Mesendoderm (in vitro differentiated cells): ENCODE measurements around the gene CCDC51.

Source experiments
- DNase-seq: peaks from one replicate; pipeline ENCODE4 v3.0.0; 2013
- H2AK5ac ChIP-seq: 2 replicates; pipeline ENCODE4 v1.6.1; 2013; ENCODE audit warnings: low read length, inconsistent platforms
- H2BK120ac ChIP-seq: 2 replicates; pipeline ENCODE4 v1.6.1; 2013; ENCODE audit warnings: low read depth, mild to moderate bottlenecking, low read length, moderate library complexity, mixed read lengths
- H2BK15ac ChIP-seq: replicated peaks from 2 replicates; pipeline ENCODE4 v1.6.1; 2013; ENCODE audit warnings: low read depth, mild to moderate bottlenecking, moderate library complexity
- H2BK5ac ChIP-seq: 2 replicates; pipeline ENCODE4 v1.6.1; 2013; ENCODE audit warnings: low read length, inconsistent platforms
- H3K18ac ChIP-seq: 2 replicates; pipeline ENCODE4 v1.6.1; 2013; ENCODE audit warnings: mild to moderate bottlenecking, low read length, mixed read lengths
- H3K23ac ChIP-seq: one replicate; pipeline ENCODE4 v1.6.1; 2013; ENCODE audit warnings: low read length
- H3K27ac ChIP-seq: 2 replicates; pipeline ENCODE4 v1.5.1; 2013; ENCODE audit warnings: low read depth, mild to moderate bottlenecking, inconsistent platforms, low read length, moderate library complexity
- H3K27me3 ChIP-seq: 2 replicates; pipeline ENCODE4 v1.6.1; 2013; ENCODE audit warnings: low read length, control low read depth, mild to moderate bottlenecking, inconsistent platforms; ENCODE audit not compliant: insufficient read depth, poor library complexity
- H3K36me3 ChIP-seq: 2 replicates; pipeline ENCODE4 v1.6.1; 2013; ENCODE audit warnings: low read length, inconsistent platforms; ENCODE audit not compliant: control insufficient read depth, insufficient read depth
- H3K4ac ChIP-seq: one replicate; pipeline ENCODE4 v1.6.1; 2013; ENCODE audit warnings: low read depth, mild to moderate bottlenecking, low read length, moderate library complexity
- H3K4me1 ChIP-seq: 2 replicates; pipeline ENCODE4 v1.6.1; 2013; ENCODE audit warnings: low read depth, low read length, inconsistent platforms; ENCODE audit not compliant: control insufficient read depth
- H3K4me2 ChIP-seq: 2 replicates; pipeline ENCODE4 v1.6.1; 2013; ENCODE audit warnings: low read length
- H3K4me3 ChIP-seq: 2 replicates; pipeline ENCODE4 v1.5.1; 2013; ENCODE audit warnings: mild to moderate bottlenecking, low read length
- H3K56ac ChIP-seq: one replicate; pipeline ENCODE4 v1.6.1; 2013; ENCODE audit warnings: low read length
- H3K79me1 ChIP-seq: 2 replicates; pipeline ENCODE4 v1.6.1; 2013; ENCODE audit warnings: low read length, inconsistent platforms
- H3K79me2 ChIP-seq: 2 replicates; pipeline ENCODE4 v1.6.1; 2013; ENCODE audit warnings: mild to moderate bottlenecking, low read length; ENCODE audit not compliant: control insufficient read depth, insufficient read depth
- H3K9ac ChIP-seq: 2 replicates; pipeline ENCODE4 v1.6.1; 2013; ENCODE audit warnings: low read length, inconsistent platforms
- H4K5ac ChIP-seq: one replicate; pipeline ENCODE4 v1.6.1; 2013; ENCODE audit warnings: low read length
- H4K8ac ChIP-seq: one replicate; pipeline ENCODE4 v1.6.1; 2013; ENCODE audit warnings: low read depth, mild to moderate bottlenecking, control low read depth, low read length, moderate library complexity
- WGBS: extraction: QIAGEN DNeasy Blood & Tissue Kit; methylation state at CpG from one replicate; pipeline ENCODE4 v1.1.7; 2013; ENCODE audit warnings: low lambda C conversion rate, missing lambda C conversion rate; ENCODE audit not compliant: insufficient coverage; ENCODE audit errors: extremely low coverage; 5-methylcytosine and 5-hydroxymethylcytosine counted together

CCDC51 gene

GRCh38 chr3:48398701-48399386 lies 41.1 kb downstream of the CCDC51 start:
- Histone ChIP-seq H3K18ac (no peak overlapping the region), H2AK5ac (no peak overlapping the region), H3K56ac (no peak overlapping the region), H3K27me3 (no peaks in the 10 kb centered on the region), H4K8ac (no peak overlapping the region), H3K4me3 (no peak overlapping the region), H4K5ac (no peak overlapping the region), H3K9ac (no peak overlapping the region), H3K4me2 (no peak overlapping the region), H3K79me1 (no peaks in the 10 kb centered on the region), H3K36me3 (peaks cover 4% of the 10 kb centered on the region), H2BK15ac (no peak overlapping the region), H3K27ac (no peak overlapping the region), H2BK120ac (no peak overlapping the region), H3K79me2 (no peaks in the 10 kb centered on the region), H3K4ac (no peak overlapping the region), H3K4me1 (no peaks in the 10 kb centered on the region), H3K23ac (no peak overlapping the region), H2BK5ac (no peak overlapping the region)
- no CpG with 5 or more reads among the region's 11 CpGs for WGBS
- DNase-seq = no peak

GRCh38 chr3:48397767-48398681 lies 41.9 kb downstream of the CCDC51 start:
- H2AK5ac ChIP-seq = no peak overlapping the region
- H3K36me3 ChIP-seq = no peaks in the 10 kb centered on the region
- H3K18ac ChIP-seq = no peak overlapping the region
- H3K56ac ChIP-seq = no peak overlapping the region
- no peak overlapping the region for H2BK5ac ChIP-seq
- no peaks in the 10 kb centered on the region for H3K27me3 ChIP-seq
- H4K8ac ChIP-seq = no peak overlapping the region
- H3K23ac ChIP-seq = no peak overlapping the region
- H2BK15ac ChIP-seq = no peak overlapping the region
- no peak for DNase-seq
- H3K9ac ChIP-seq = no peak overlapping the region
- no peaks in the 10 kb centered on the region for H3K79me1 ChIP-seq
- no peaks in the 10 kb centered on the region for H3K4me1 ChIP-seq
- no peak overlapping the region for H2BK120ac ChIP-seq
- H3K4me2 ChIP-seq = no peak overlapping the region
- no peaks in the 10 kb centered on the region for H3K79me2 ChIP-seq
- H3K4ac ChIP-seq = no peak overlapping the region
- no CpG with 5 or more reads among the region's 9 CpGs for WGBS
- H3K27ac ChIP-seq = no peak overlapping the region
- H3K4me3 ChIP-seq = no peak overlapping the region
- H4K5ac ChIP-seq = no peak overlapping the region

GRCh38 chr3:48395714-48396113 lies 44.2 kb downstream of the CCDC51 start:
- Histone ChIP-seq H3K18ac (no peak overlapping the region), H4K8ac (no peak overlapping the region), H2BK5ac (no peak overlapping the region), H3K4me3 (no peak overlapping the region), H3K27me3 (no peaks in the 10 kb centered on the region), H2BK15ac (no peak overlapping the region), H3K79me1 (no peaks in the 10 kb centered on the region), H4K5ac (no peak overlapping the region), H3K36me3 (no peaks in the 10 kb centered on the region), H3K4ac (no peak overlapping the region), H3K4me1 (no peaks in the 10 kb centered on the region), H2BK120ac (no peak overlapping the region), H3K23ac (no peak overlapping the region), H2AK5ac (no peak overlapping the region), H3K56ac (no peak overlapping the region), H3K9ac (no peak overlapping the region), H3K27ac (no peak overlapping the region), H3K79me2 (no peaks in the 10 kb centered on the region), H3K4me2 (no peak overlapping the region)
- DNase-seq = no peak
- WGBS = no CpG with 5 or more reads among the region's 3 CpGs

DNA sequence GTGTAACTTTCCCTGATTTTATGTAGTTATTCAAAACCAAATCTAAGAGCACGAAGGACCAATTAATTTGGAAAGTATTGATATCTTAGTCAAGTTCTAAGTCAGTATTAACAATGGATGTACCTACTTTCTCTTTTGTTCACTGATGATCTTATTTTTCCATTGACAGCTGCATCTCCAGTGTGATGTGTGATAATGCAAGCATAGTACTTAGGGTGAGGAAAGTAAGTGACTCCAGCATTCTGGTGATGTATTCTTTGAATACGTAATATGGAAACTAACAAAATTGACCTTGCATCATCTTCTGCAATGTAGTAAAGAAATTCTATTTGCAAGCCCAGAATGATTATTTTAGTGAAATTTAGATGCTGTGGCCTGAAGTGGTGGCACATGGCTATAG lies 45.5 kb downstream of the CCDC51 start:
- Histone ChIP-seq H3K23ac (no peak overlapping the region), H3K79me1 (no peaks in the 10 kb centered on the region), H2BK15ac (no peak overlapping the region), H4K5ac (no peak overlapping the region), H3K56ac (no peak overlapping the region), H3K4me3 (no peak overlapping the region), H3K27ac (no peak overlapping the region), H3K4me2 (no peak overlapping the region), H2AK5ac (no peak overlapping the region), H3K36me3 (no peaks in the 10 kb centered on the region), H3K4ac (no peak overlapping the region), H3K18ac (no peak overlapping the region), H3K4me1 (no peaks in the 10 kb centered on the region), H3K27me3 (no peaks in the 10 kb centered on the region), H3K9ac (no peak overlapping the region), H4K8ac (no peak overlapping the region), H3K79me2 (no peaks in the 10 kb centered on the region), H2BK5ac (no peak overlapping the region), H2BK120ac (no peak overlapping the region)
- WGBS = no CpG with 5 or more reads among the region's 2 CpGs
- no peak for DNase-seq

- Histone ChIP-seq H3K27ac (no peak overlapping the region), H3K4me1 (no peaks in the 10 kb centered on the region), H4K8ac (no peak overlapping the region), H3K4ac (no peak overlapping the region), H3K9ac (no peak overlapping the region), H3K79me1 (no peaks in the 10 kb centered on the region), H2BK120ac (no peak overlapping the region), H3K4me3 (no peak overlapping the region), H2BK15ac (no peak overlapping the region), H3K56ac (no peak overlapping the region), H2AK5ac (no peak overlapping the region), H3K79me2 (no peaks in the 10 kb centered on the region), H3K4me2 (no peak overlapping the region), H4K5ac (no peak overlapping the region), H3K36me3 (no peaks in the 10 kb centered on the region), H2BK5ac (no peak overlapping the region), H3K18ac (no peak overlapping the region), H3K23ac (no peak overlapping the region), H3K27me3 (no peaks in the 10 kb centered on the region)
- no peak for DNase-seq
- WGBS = no CpG with 5 or more reads among the region's 2 CpGs
Measured at GRCh38 chr3:48388966-48389365, 51.0 kb downstream of the CCDC51 start.
